ENCODE measurements around the gene ARID2. TPM values are rescaled to one million over a fixed set of nuclear protein-coding genes. Genes with fewer than 3 reads are reported as not detected.

ARID2 gene
- total and polyA plus RNA-seq, 2 donors (not counting 1 experiment from before 2014, with no cell fraction given), result 5.0 to 49.2 TPM

GRCh38 chr12:45781080-45781479, 51.6 kb downstream of the ARID2 start:
- Mint-ChIP-seq H3K4me1 (peaks cover 5% of the 10 kb centered on the region), H3K27me3 (no peaks in the 10 kb centered on the region), H3K9me3 (ENCODE audit: insufficient read depth) (no peaks in the 10 kb centered on the region), H3K27ac (no peak overlapping the region), H3K4me3 (no peak overlapping the region)
- ChIA-PET CTCF (no interaction called here), POLR2A (no interaction called here)
- H3K79me2 ChIP-seq (ENCODE audit: control insufficient read depth, insufficient read depth, low read length), result peaks cover 32% of the 10 kb centered on the region
- H3K27me3 ChIP-seq (replicated peaks in 1 of 4; ENCODE audit: control extremely low read depth in 1 of 4, control insufficient read depth in 3 of 4, insufficient read depth in 4 of 4, low read length in 3 of 4), result no peaks in the 10 kb centered on the region
- no peaks in the 10 kb centered on the region for H4K20me1 ChIP-seq (ENCODE audit: control insufficient read depth, insufficient read depth, low read length, poor library complexity, severe bottlenecking)
- intact Hi-C loops (cut with micrococcal nuclease), result no loop called here
- no peak for TF ChIP-seq EZH2 (IDR thresholded peaks at IDR 0.05; ENCODE audit: borderline replicate concordance, insufficient read depth, low read depth, low read length, poor library complexity, severe bottlenecking)
- TF ChIP-seq, protein P1, sequence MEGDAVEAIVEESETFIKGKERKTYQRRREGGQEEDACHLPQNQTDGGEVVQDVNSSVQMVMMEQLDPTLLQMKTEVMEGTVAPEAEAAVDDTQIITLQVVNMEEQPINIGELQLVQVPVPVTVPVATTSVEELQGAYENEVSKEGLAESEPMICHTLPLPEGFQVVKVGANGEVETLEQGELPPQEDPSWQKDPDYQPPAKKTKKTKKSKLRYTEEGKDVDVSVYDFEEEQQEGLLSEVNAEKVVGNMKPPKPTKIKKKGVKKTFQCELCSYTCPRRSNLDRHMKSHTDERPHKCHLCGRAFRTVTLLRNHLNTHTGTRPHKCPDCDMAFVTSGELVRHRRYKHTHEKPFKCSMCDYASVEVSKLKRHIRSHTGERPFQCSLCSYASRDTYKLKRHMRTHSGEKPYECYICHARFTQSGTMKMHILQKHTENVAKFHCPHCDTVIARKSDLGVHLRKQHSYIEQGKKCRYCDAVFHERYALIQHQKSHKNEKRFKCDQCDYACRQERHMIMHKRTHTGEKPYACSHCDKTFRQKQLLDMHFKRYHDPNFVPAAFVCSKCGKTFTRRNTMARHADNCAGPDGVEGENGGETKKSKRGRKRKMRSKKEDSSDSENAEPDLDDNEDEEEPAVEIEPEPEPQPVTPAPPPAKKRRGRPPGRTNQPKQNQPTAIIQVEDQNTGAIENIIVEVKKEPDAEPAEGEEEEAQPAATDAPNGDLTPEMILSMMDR (IDR thresholded peaks at IDR 0.05), result no peak
- H3K4me2 ChIP-seq (replicated peaks; ENCODE audit: low read depth, low read length, poor library complexity, severe bottlenecking), result no peak overlapping the region
- no peak overlapping the region for H2AFZ ChIP-seq (ENCODE audit: insufficient read depth, low read depth, low read length, poor library complexity, severe bottlenecking)
- ATAC-seq (ENCODE audit: low read depth), result no peak
- no peak for DNase-seq
- no peak overlapping the region for H3K27ac ChIP-seq (ENCODE audit: low read length in 2 of 2)
- no peaks in the 10 kb centered on the region for H3K9me3 ChIP-seq (ENCODE audit: control extremely low read depth in 1 of 3, control insufficient read depth in 2 of 3, insufficient read depth in 1 of 3, low read length in 2 of 3)
- no peaks in the 10 kb centered on the region for H3K4me1 ChIP-seq (ENCODE audit: control insufficient read depth in 2 of 2, insufficient read depth in 2 of 2, low read length in 2 of 2)
- H3K4me3 ChIP-seq (ENCODE audit: control extremely low read depth in 1 of 5, extremely low read depth in 1 of 5, insufficient read depth in 1 of 5, low read depth in 2 of 5, low read length in 4 of 5), result no peak overlapping the region
- H3K36me3 ChIP-seq (replicated peaks in 1 of 2; ENCODE audit: control extremely low read depth in 1 of 2, control insufficient read depth in 1 of 2, extremely low read depth in 1 of 2, insufficient read depth in 2 of 2, low read length in 1 of 2), result peaks cover 0 to 2% of the 10 kb centered on the region in 2 experiments
- no peak overlapping the region for H3K9ac ChIP-seq (ENCODE audit: low read length)

DNA sequence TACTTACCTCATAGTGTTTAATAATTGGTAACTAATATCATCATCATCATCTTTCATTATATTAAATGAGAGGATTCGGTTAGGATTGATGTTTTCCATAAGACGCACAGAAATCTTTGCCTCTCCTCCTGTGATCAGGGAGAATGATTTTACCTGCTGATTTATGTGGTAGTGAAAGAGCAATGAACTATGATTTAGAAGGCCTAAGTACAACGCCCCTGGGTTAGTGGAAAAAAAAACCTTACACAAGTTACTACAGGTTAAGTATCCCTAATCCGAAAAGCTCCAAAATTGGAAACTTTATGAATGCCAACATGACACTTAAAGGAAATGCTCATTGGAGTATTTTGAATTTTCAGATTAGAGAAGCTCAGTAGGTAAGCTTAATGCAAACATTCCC, 55.8 kb downstream of the ARID2 start:
- CTCF ChIA-PET, result interaction anchor here (0.6 kb wide), 1 partner anchor 199 kb away, joined by 4 read pairs; no protein-coding TSS in a partner anchor
- no peak overlapping the region for H3K27ac Mint-ChIP-seq
- no CpG with 5 or more reads among the region's 4 CpGs for WGBS (ENCODE audit: insufficient coverage)

More for the DNA sequence above, 55.8 kb downstream of the ARID2 start:
- Mint-ChIP-seq H3K27me3 (no peaks in the 10 kb centered on the region), H3K4me1 (peaks cover 15% of the 10 kb centered on the region), H3K4me3 (no peak overlapping the region), H3K9me3 (ENCODE audit: insufficient read depth) (no peaks in the 10 kb centered on the region)
- Histone ChIP-seq H3K4me3 (ENCODE audit: control extremely low read depth in 1 of 5, extremely low read depth in 1 of 5, insufficient read depth in 1 of 5, low read depth in 2 of 5, low read length in 4 of 5) (no peak overlapping the region), H4K20me1 (ENCODE audit: control insufficient read depth, insufficient read depth, low read length, poor library complexity, severe bottlenecking) (peaks cover 5% of the 10 kb centered on the region), H3K27me3 (replicated peaks in 1 of 4; ENCODE audit: control extremely low read depth in 1 of 4, control insufficient read depth in 3 of 4, insufficient read depth in 4 of 4, low read length in 3 of 4) (no peaks in the 10 kb centered on the region), H3K36me3 (replicated peaks in 1 of 2; ENCODE audit: control extremely low read depth in 1 of 2, control insufficient read depth in 1 of 2, extremely low read depth in 1 of 2, insufficient read depth in 2 of 2, low read length in 1 of 2) (peaks cover 0 to 2% of the 10 kb centered on the region in 2 experiments), H3K4me2 (replicated peaks; ENCODE audit: low read depth, low read length, poor library complexity, severe bottlenecking) (no peak overlapping the region), H3K9me3 (ENCODE audit: control extremely low read depth in 1 of 3, control insufficient read depth in 2 of 3, insufficient read depth in 1 of 3, low read length in 2 of 3) (no peaks in the 10 kb centered on the region), H3K4me1 (ENCODE audit: control insufficient read depth in 2 of 2, insufficient read depth in 2 of 2, low read length in 2 of 2) (peaks cover 0 to 4% of the 10 kb centered on the region in 2 donors), H3K79me2 (ENCODE audit: control insufficient read depth, insufficient read depth, low read length) (peaks cover 33% of the 10 kb centered on the region), H3K27ac (ENCODE audit: low read length in 2 of 2) (no peak overlapping the region), H2AFZ (ENCODE audit: insufficient read depth, low read depth, low read length, poor library complexity, severe bottlenecking) (no peak overlapping the region), H3K9ac (ENCODE audit: low read length) (no peak overlapping the region)
- TF ChIP-seq, protein P1 (IDR thresholded peaks at IDR 0.05), result no peak
- TF ChIP-seq EZH2 (IDR thresholded peaks at IDR 0.05; ENCODE audit: borderline replicate concordance, insufficient read depth, low read depth, low read length, poor library complexity, severe bottlenecking), result no peak
- ATAC-seq (ENCODE audit: low read depth) (no peak), DNase-seq (no peak)
- intact Hi-C loops (cut with micrococcal nuclease), result no loop called here
- POLR2A ChIA-PET, result no interaction called here

All from B cell (primary cell).